HepG2 (cell line): ENCODE data around the gene TUBE1. TPM values are rescaled to one million over a fixed set of nuclear protein-coding genes. Genes with fewer than 3 reads are reported as not detected.

Experiments used
- REST ChIP-seq, 2 experiments: IDR thresholded peaks; 2 replicates each; pipeline ENCODE4 v1.6.1; 2011 to 2012; ENCODE audit warnings: low read length in 2 of 2, borderline replicate concordance in 1 of 2, low read depth in 1 of 2, mild to moderate bottlenecking in 1 of 2, moderate library complexity in 1 of 2
- SPEN ChIP-seq: sonication (generic); formaldehyde crosslinking; IDR thresholded peaks from 2 replicates; pipeline ENCODE4 v1.5.1; 2020; ENCODE audit warnings: low read depth, mild to moderate bottlenecking, missing genetic modification reagents
- ZNF761 ChIP-seq: sonication (generic); formaldehyde crosslinking; conservative IDR thresholded peaks from 2 replicates; pipeline ENCODE4 v1.4.0; 2020; ENCODE audit warnings: mild to moderate bottlenecking, missing genetic modification reagents
- polyA plus RNA-seq, 8 experiments: library from polyadenylated mRNA; depleted of rRNA in 3 of 8; stranded (reverse) in 7 of 8; unstranded in 1 of 8; fragments of >200 nt; fragmentation: Illumina TruSeq in 4 of 8; extraction: Trizol in 4 of 8; gene quantifications; 2 replicates each; pipeline versions ENCODE4 v1.2.1 to v1.2.3, GENCODE V29; 2011 to 2016; ENCODE audit warnings: low read depth in 4 of 8, missing spikeins in 1 of 8, mixed read lengths in 1 of 8; ENCODE audit not compliant: insufficient read depth in 1 of 8
- total RNA-seq, 5 experiments: library from RNA; depleted of rRNA; stranded (reverse); fragments of >200 nt; fragmentation: Illumina TruSeq; extraction: Trizol; gene quantifications; 2 replicates each; pipeline ENCODE4 v1.2.3, GENCODE V29; 2016; ENCODE audit warnings: low read depth in 1 of 5
- TF ChIP-seq, protein P1 (sequence below): sonication (generic); formaldehyde crosslinking; IDR thresholded peaks from 2 replicates; pipeline ENCODE4 v1.4.0; 2020; ENCODE audit warnings: mild to moderate bottlenecking, missing genetic modification reagents

TUBE1 gene
- total and polyA plus RNA-seq, 2 of the 13 experiments (the other 11 are each of a cell fraction or from before 2014, with no cell fraction given) = 17.3 to 22.6 TPM

GRCh38 chr6:112030961-112031660 lies 56.2 kb downstream of the TUBE1 start (continued):
- TF ChIP-seq, protein P1, sequence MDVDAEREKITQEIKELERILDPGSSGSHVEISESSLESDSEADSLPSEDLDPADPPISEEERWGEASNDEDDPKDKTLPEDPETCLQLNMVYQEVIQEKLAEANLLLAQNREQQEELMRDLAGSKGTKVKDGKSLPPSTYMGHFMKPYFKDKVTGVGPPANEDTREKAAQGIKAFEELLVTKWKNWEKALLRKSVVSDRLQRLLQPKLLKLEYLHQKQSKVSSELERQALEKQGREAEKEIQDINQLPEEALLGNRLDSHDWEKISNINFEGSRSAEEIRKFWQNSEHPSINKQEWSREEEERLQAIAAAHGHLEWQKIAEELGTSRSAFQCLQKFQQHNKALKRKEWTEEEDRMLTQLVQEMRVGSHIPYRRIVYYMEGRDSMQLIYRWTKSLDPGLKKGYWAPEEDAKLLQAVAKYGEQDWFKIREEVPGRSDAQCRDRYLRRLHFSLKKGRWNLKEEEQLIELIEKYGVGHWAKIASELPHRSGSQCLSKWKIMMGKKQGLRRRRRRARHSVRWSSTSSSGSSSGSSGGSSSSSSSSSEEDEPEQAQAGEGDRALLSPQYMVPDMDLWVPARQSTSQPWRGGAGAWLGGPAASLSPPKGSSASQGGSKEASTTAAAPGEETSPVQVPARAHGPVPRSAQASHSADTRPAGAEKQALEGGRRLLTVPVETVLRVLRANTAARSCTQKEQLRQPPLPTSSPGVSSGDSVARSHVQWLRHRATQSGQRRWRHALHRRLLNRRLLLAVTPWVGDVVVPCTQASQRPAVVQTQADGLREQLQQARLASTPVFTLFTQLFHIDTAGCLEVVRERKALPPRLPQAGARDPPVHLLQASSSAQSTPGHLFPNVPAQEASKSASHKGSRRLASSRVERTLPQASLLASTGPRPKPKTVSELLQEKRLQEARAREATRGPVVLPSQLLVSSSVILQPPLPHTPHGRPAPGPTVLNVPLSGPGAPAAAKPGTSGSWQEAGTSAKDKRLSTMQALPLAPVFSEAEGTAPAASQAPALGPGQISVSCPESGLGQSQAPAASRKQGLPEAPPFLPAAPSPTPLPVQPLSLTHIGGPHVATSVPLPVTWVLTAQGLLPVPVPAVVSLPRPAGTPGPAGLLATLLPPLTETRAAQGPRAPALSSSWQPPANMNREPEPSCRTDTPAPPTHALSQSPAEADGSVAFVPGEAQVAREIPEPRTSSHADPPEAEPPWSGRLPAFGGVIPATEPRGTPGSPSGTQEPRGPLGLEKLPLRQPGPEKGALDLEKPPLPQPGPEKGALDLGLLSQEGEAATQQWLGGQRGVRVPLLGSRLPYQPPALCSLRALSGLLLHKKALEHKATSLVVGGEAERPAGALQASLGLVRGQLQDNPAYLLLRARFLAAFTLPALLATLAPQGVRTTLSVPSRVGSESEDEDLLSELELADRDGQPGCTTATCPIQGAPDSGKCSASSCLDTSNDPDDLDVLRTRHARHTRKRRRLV (CRISPR knock-in tag) = no peak
- TF ChIP-seq ZNF761 (no peak), SPEN (CRISPR knock-in tag) (no peak), REST (IDR thresholded peaks at IDR 0.05; ENCODE audit: borderline replicate concordance in 1 of 2, low read depth in 1 of 2, low read length in 2 of 2) (0 out of 4 replicates have a peak, but pooled peaks of 1 of the 2 experiments have one; percentile 16)
